Central memory CD8-positive, alpha-beta T cell (primary cell): Measurements from ENCODE around the gene FAM25A.

Experiments
- ATAC-seq: fragments of 150-1000 bp; cut with Tn5 transposase; replicated peaks from 2 replicates; pipeline ENCODE4 v1.10.0; 2022; ENCODE audit warnings: mild to moderate bottlenecking, moderate FRiP score, moderate number of reproducible peaks; ENCODE audit not compliant: poor library complexity, severe bottlenecking; ENCODE audit errors: extremely low read depth
- DNase-seq, 2 donors: peaks; one replicate each; pipeline ENCODE4 v3.0.0; 2021; ENCODE audit warnings: low spot score in 2 of 2
- H3K27ac Mint-ChIP-seq: one replicate; pipeline ENCODE4 v1.8.0; 2022; ENCODE audit warnings: low read depth, mild to moderate bottlenecking, moderate library complexity, mixed read lengths
- H3K27me3 Mint-ChIP-seq: one replicate; pipeline ENCODE4 v1.8.0; 2022; ENCODE audit warnings: mixed read lengths
- H3K36me3 Mint-ChIP-seq: one replicate; pipeline ENCODE4 v1.8.0; 2022; ENCODE audit warnings: mild to moderate bottlenecking, moderate library complexity, mixed read lengths; ENCODE audit not compliant: insufficient read depth
- H3K4me1 Mint-ChIP-seq: one replicate; pipeline ENCODE4 v1.8.0; 2022; ENCODE audit warnings: mixed read lengths
- H3K4me3 Mint-ChIP-seq: one replicate; pipeline ENCODE4 v1.8.0; 2022; ENCODE audit warnings: mild to moderate bottlenecking, moderate library complexity, mixed read lengths
- H3K9me3 Mint-ChIP-seq: one replicate; pipeline ENCODE4 v1.8.0; 2022; ENCODE audit warnings: mixed read lengths

The FAM25A gene

DNA sequence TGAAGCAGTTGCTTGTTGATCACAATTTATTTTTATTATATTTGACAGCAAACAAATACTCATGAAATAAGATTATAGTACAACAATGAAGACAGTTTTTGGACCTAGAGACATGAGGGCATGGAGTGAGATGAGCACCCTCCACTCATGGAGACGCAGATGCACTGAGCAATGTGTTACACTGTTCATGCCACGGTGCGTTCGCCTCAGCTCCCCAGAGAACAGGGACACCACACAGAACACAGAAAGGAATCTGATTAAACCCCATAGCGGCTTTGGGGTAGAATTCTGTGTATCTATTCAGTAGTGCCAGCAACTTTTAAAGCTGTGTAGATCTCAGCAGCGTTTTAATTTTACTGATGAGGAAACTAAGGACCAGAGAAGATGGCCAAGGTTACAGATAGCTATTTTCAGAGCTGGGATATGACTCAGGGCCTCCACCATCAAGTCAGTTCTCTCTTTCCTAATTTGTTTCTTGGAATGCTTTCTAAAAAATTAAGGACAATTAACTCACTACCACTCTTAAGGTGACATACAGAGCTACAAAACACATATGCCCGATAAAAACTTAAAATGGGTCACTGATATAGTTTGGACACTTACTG, 33.6 kb downstream of the FAM25A start:
- H3K27ac Mint-ChIP-seq = no peak overlapping the region
- H3K9me3 Mint-ChIP-seq = no peaks in the 10 kb centered on the region
- no peaks in the 10 kb centered on the region for H3K27me3 Mint-ChIP-seq
- no peak overlapping the region for H3K4me3 Mint-ChIP-seq
- H3K4me1 Mint-ChIP-seq = no peaks in the 10 kb centered on the region
- DNase-seq (no peak), ATAC-seq (no peak)
- H3K36me3 Mint-ChIP-seq = peaks cover 57% of the 10 kb centered on the region

DNA sequence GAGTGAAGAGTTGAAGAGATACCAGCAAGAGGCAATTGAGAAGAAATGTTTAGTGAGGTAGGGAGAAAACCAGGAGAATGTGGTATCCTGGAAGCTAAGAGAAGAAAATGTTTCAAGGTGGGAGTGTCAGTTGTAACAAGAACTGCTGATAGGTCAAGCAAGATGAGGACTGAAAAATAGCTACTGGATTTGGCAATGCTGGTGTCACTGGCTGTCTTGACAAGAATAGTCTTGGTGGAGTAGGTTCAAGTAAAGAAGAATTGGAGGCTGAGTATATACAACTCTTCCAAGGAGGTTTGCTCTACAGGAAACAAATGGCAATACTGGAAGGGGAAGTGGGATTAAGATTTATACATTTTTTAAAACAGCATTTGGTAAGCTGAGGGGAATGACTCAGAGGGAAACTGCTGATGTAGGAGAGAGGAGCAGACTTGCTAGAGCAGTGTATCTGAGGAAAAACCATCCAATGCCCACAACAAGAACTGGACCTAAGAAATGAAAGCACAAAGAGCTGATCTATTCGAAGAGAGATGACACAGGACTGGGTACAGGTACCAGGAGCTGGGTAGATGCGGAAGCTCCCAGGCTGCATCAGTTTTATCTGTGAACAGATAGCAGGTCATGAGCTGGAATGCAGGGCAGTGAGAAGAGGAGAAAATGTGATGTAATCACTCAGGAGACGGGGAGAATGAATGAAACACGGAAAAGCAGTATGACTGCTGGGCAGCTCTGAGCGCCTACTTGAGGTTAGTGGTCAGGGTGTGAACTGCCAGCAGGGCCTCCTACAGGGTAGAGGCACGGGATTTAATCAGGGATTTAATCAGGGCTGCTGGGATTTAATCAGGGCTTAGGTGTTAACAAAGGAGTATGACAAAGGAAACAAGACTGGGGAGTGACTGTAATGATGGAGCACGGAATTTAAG, 34.5 kb downstream of the FAM25A start:
- Mint-ChIP-seq H3K9me3 (no peaks in the 10 kb centered on the region), H3K27ac (no peak overlapping the region), H3K36me3 (peaks cover 58% of the 10 kb centered on the region), H3K4me3 (no peak overlapping the region), H3K27me3 (no peaks in the 10 kb centered on the region), H3K4me1 (no peaks in the 10 kb centered on the region)
- DNase-seq (no peak), ATAC-seq (no peak)

DNA sequence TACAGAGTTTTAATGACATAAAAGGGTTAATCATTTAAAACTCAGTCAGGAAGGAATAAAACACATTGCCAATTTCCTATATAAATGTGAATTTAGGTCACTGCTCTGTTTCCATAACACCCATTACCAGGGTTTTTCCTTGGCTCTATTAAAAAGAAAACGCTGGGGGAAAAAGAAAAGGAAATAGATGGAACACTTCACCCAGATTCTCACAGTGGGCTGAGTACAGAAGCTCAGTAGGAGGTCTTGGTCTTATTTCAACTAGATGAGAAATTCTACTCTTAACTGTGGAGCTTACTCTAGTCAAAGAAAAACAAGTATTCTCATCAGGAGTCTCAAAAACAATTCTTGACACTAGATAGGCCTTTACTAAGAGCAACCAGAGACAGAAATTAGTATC, 38.1 kb downstream of the FAM25A start:
- Mint-ChIP-seq H3K27me3 (no peaks in the 10 kb centered on the region), H3K4me1 (no peaks in the 10 kb centered on the region), H3K4me3 (no peak overlapping the region), H3K9me3 (no peaks in the 10 kb centered on the region), H3K36me3 (peaks cover 60% of the 10 kb centered on the region), H3K27ac (no peak overlapping the region)
- no peak for ATAC-seq
- DNase-seq = no peak

DNA sequence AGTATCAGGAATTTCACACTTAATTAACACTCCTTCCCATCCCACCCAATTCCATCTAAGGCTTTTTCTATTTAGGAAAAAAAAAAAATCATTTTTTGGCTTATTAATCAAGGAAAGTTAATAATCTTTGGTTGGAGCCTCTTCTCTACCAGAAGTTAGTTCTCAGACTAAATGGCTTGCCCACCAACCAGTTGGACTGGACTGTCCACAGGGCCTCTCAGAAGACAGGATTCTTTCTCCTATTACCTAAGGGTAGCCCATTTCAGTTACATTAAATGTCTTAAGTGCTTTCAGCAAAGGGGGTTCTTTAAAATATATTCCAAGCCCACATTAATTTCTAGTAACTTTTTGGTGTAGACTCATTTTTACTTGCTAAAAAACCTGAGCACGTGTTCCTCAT, 39.3 kb downstream of the FAM25A start:
- H3K9me3 Mint-ChIP-seq = no peaks in the 10 kb centered on the region
- DNase-seq = no peak
- no peaks in the 10 kb centered on the region for H3K4me1 Mint-ChIP-seq
- no peaks in the 10 kb centered on the region for H3K27me3 Mint-ChIP-seq
- no peak overlapping the region for H3K27ac Mint-ChIP-seq
- ATAC-seq = no peak
- peaks cover 67% of the 10 kb centered on the region for H3K36me3 Mint-ChIP-seq
- no peak overlapping the region for H3K4me3 Mint-ChIP-seq

DNA sequence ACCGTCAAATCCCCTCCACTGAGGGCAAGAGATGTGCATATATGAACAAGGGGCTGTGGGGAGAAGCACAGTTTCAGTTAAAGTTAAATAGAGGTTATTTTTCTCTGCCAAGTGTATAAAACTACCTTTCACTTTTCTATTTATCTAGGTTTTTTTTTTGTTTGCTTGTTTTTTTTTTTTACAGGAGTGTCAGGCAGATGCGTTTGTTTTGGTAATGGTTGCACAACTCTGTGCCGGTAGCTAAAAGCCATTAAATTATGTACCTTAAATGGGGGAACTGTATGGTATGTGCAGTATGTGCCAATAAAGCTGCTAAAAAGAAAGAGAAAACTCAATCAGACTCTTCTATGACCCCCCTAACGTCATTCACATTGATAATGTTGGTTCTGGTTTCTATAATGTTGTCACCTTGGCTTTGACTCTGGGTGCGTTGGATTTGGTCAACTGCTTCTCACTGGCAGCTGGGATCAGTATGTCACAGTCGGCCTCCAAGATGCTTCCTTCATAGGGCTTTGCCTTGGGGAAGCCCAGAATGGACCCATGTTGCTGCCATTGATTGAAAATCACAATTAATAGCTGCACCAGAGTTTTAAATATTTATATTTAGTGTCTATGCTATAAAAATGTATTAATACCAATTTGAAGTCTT, 40.3 kb downstream of the FAM25A start:
- no peaks in the 10 kb centered on the region for H3K9me3 Mint-ChIP-seq
- H3K27ac Mint-ChIP-seq = no peak overlapping the region
- no peak for DNase-seq
- ATAC-seq = no peak
- peaks cover 72% of the 10 kb centered on the region for H3K36me3 Mint-ChIP-seq
- no peak overlapping the region for H3K4me3 Mint-ChIP-seq
- H3K27me3 Mint-ChIP-seq = no peaks in the 10 kb centered on the region
- H3K4me1 Mint-ChIP-seq = no peaks in the 10 kb centered on the region

DNA sequence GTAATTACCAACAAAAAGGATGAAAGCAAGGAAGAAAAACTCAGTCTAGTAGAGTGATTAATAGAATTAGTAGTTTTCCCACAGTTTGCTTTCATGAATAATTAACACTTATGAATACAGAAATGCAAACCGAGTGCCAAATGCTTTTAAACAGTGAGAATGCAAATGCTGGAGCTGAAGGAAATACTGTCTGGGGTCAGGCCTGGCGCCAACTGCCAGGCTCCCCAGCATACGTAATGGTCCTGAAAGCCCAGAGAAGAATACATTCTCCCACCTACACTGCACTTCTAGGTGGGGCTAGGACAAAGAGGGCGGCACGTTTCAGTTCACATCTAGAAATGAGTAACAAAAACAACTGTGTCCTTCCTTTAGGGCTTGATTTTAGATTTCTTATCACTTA, 44.6 kb downstream of the FAM25A start:
- peaks cover 58% of the 10 kb centered on the region for H3K36me3 Mint-ChIP-seq
- no peaks in the 10 kb centered on the region for H3K27me3 Mint-ChIP-seq
- DNase-seq (no peak), ATAC-seq (no peak)
- H3K9me3 Mint-ChIP-seq = no peaks in the 10 kb centered on the region
- peaks cover 9% of the 10 kb centered on the region for H3K4me1 Mint-ChIP-seq
- no peak overlapping the region for H3K27ac Mint-ChIP-seq
- H3K4me3 Mint-ChIP-seq = no peak overlapping the region

DNA sequence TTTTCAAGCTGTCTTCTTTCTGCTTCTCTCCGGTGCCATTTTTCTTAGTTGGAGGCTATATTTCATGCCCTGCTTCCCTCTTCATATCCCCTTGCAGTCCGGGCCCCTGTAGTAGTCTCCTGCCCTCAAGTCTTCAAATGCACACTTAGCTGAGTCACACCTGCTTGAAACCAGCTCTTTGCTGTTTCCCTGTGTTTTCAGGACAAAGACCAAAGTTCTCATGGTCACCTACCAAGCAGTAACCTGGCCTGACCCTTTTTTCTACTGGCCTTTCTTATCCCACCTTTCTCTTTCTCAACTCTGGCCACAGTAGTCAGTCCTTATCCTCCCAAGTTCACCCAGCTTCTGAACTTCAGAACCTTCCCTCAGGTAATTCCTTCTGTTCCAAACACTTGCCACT, 46.1 kb downstream of the FAM25A start:
- Mint-ChIP-seq H3K27ac (no peak overlapping the region), H3K4me1 (peaks cover 9% of the 10 kb centered on the region), H3K36me3 (peaks cover 50% of the 10 kb centered on the region), H3K9me3 (no peaks in the 10 kb centered on the region), H3K4me3 (no peak overlapping the region), H3K27me3 (no peaks in the 10 kb centered on the region)
- ATAC-seq = no peak
- DNase-seq = no peak

DNA sequence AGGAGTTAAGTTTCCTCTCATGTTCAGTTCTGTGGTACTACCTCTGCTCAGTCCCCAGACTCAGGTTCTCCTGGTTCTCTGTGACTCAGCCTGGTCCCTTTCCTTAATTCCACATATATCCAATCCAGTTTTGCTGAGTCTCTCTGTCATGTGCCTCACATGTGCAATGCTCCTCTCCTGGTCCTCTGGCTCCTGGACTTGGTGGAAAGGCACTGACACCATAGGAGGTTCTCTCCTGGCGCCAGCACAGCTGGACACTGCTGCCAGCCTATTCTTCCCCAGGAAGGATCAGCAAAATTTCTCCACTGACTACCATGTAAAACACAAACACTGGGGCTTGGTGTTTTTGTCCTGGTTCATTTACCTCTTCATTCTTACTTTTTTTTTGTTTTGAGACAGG, 46.8 kb downstream of the FAM25A start:
- Mint-ChIP-seq H3K9me3 (no peaks in the 10 kb centered on the region), H3K27ac (peak overlapping the region; percentile 59), H3K27me3 (no peaks in the 10 kb centered on the region), H3K36me3 (peaks cover 50% of the 10 kb centered on the region), H3K4me1 (peaks cover 13% of the 10 kb centered on the region), H3K4me3 (no peak overlapping the region)
- DNase-seq = no peak
- ATAC-seq = no peak

DNA sequence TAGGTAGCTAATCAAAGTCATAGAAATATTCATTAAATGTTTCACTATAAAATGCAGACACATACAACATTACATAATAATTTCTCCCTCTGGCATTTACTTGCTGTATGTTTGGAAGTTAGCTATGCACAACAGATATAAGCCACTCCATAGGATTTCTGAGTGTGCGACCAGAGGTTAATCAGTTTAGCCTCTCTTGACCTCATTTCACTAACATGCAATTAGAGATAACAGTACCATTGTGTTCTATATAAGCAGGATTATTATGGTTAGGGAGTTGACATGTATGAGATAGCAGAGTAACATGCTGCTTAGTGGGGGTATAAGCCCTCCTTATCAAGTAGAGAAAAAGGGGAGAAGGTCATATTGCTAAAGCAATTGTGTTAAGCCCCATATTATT, 48.2 kb downstream of the FAM25A start:
- no peak overlapping the region for H3K27ac Mint-ChIP-seq
- ATAC-seq = no peak
- H3K4me1 Mint-ChIP-seq = peaks cover 15% of the 10 kb centered on the region
- H3K36me3 Mint-ChIP-seq = peaks cover 58% of the 10 kb centered on the region
- H3K9me3 Mint-ChIP-seq = no peaks in the 10 kb centered on the region
- no peak overlapping the region for H3K4me3 Mint-ChIP-seq
- DNase-seq = no peak
- no peaks in the 10 kb centered on the region for H3K27me3 Mint-ChIP-seq

DNA sequence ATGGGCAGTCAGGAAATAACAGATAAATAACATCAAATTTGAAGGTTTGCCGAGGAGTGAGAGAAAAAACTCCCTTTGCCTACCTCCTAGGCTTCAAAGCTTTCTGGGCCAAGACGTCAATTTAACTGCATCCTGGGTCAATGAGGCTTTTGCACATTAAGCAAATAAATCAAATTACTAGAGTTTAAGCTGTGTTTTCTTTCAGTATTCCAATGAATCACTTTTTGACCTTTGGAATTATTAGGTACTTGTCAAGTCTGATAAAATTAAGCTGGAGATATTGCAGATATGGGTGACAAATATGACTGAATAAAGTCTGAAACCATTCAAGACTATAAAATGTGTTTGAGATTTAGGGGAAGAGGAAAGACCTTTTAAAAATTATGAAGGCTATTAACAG, 52.4 kb downstream of the FAM25A start:
- Mint-ChIP-seq H3K36me3 (peaks cover 45% of the 10 kb centered on the region), H3K4me3 (no peak overlapping the region), H3K27me3 (no peaks in the 10 kb centered on the region), H3K4me1 (peaks cover 8% of the 10 kb centered on the region), H3K9me3 (no peaks in the 10 kb centered on the region), H3K27ac (no peak overlapping the region)
- ATAC-seq = no peak
- no peak for DNase-seq
